HepG2 (cell line): ENCODE data around the gene IL17RA. TPM values are rescaled to one million over a fixed set of nuclear protein-coding genes. Genes with fewer than 3 reads are reported as not detected.

Experiments
- ATAC-seq: fragments of 200-7000 bp; cut with Tn5 transposase; 3 replicates; pipeline ENCODE4 v1.9.1; 2020; ENCODE audit warnings: mild to moderate bottlenecking, moderate library complexity
- BruUV-seq: library from RNA; stranded (reverse); fragments of 400-500 nt; replicated peaks from 2 replicates; lab custom pipeline; 2021; lab: Mats Ljungman, UMichigan
- CTCF ChIA-PET: fragments of 300-600 bp; formaldehyde crosslinking; extraction: SDS; loops from one replicate; lab custom pipeline; 2021; ENCODE audit warnings: low total read pairs, inconsistent platforms, low intra/inter-chr PET ratio; lab: Yijun Ruan, JAX
- POLR2A ChIA-PET: fragments of 350-600 bp; sonication (Branson Sonifier 250); formaldehyde crosslinking; loops from one replicate; lab custom pipeline; 2020; ENCODE audit warnings: antibody characterized with exemption, inconsistent platforms; lab: Yijun Ruan, JAX
- DNase-seq: peaks from one replicate; pipeline ENCODE4 v3.0.0-alpha.2; 2015; ENCODE audit warnings: low spot score
- FAIRE-seq: peaks from 3 replicates; lab custom pipeline; 2011; peaks lifted over from hg19 to GRCh38; lab: Jason Lieb, UNC
- H2AFZ ChIP-seq: one replicate; pipeline ENCODE4 v1.6.1; 2011; ENCODE audit warnings: low read length, inconsistent platforms
- H3K27ac ChIP-seq: fragments of 300-600 bp; 3 replicates; pipeline ENCODE4 v1.8.0; 2011; ENCODE audit warnings: mixed run types, mild to moderate bottlenecking, mixed read lengths, low read length, inconsistent platforms; ENCODE audit not compliant: insufficient read depth; ENCODE audit errors: extremely low read length
- H3K27me3 ChIP-seq, 2 experiments: fragments of 200-600 bp in 1 of 2; 2 replicates in 1 of 2; 3 replicates in 1 of 2; pipeline versions ENCODE4 v1.6.0 to v1.8.0; 2011; ENCODE audit warnings: low read length in 2 of 2, mild to moderate bottlenecking in 2 of 2, moderate library complexity in 2 of 2, inconsistent platforms in 1 of 2; ENCODE audit not compliant: insufficient read depth in 2 of 2, control insufficient read depth in 1 of 2
- H3K36me3 ChIP-seq, 2 experiments: fragments of 200-600 bp in 1 of 2; replicated peaks in 1 of 2; 2 replicates in 1 of 2; 3 replicates in 1 of 2; pipeline versions ENCODE4 v1.5.1 to v1.8.0; 2011; ENCODE audit warnings: low read length in 2 of 2, inconsistent platforms in 1 of 2; ENCODE audit not compliant: insufficient read depth in 2 of 2, control insufficient read depth in 1 of 2
- H3K4me1 ChIP-seq: 2 replicates; pipeline ENCODE4 v1.5.1; 2012; ENCODE audit warnings: low read length, inconsistent platforms; ENCODE audit not compliant: insufficient read depth
- H3K4me2 ChIP-seq: 2 replicates; pipeline ENCODE4 v1.6.0; 2011; ENCODE audit warnings: low read depth, low read length, inconsistent platforms
- H3K4me3 ChIP-seq, 3 experiments: fragments of 200-600 bp in 1 of 3; sonication (generic), shearing (Covaris generic) in 1 of 3; replicated peaks in 1 of 3; 2 replicates each; pipeline ENCODE4 v1.5.1; 2011 to 2016; ENCODE audit warnings: low read length in 3 of 3, inconsistent platforms in 2 of 3, low read depth in 2 of 3, mild to moderate bottlenecking in 2 of 3, control low read depth in 1 of 3, mixed read lengths in 1 of 3; ENCODE audit not compliant: insufficient read depth in 1 of 3
- H3K79me2 ChIP-seq: one replicate; pipeline ENCODE4 v1.6.1; 2011; ENCODE audit warnings: low read length, inconsistent platforms; ENCODE audit not compliant: insufficient read depth
- H3K9ac ChIP-seq: 2 replicates; pipeline ENCODE4 v1.6.0; 2011; ENCODE audit warnings: mild to moderate bottlenecking, low read depth, low read length, inconsistent platforms; ENCODE audit not compliant: insufficient read depth
- H3K9me3 ChIP-seq: 2 replicates; pipeline ENCODE4 v1.5.1; 2012; ENCODE audit warnings: mild to moderate bottlenecking, low read length
- H4K20me1 ChIP-seq: 2 replicates; pipeline ENCODE4 v1.6.0; 2011; ENCODE audit warnings: inconsistent platforms, mild to moderate bottlenecking, low read length, moderate library complexity; ENCODE audit not compliant: insufficient read depth
- GABPB1 ChIP-seq: IDR thresholded peaks from 2 replicates; pipeline ENCODE4 v1.6.1; 2016; ENCODE audit warnings: mild to moderate bottlenecking, missing genetic modification reagents, moderate library complexity, missing compliant biosample characterization
- HNF4A ChIP-seq: sonication (generic); formaldehyde crosslinking; IDR thresholded peaks from 2 replicates; pipeline ENCODE4 v1.4.0; 2020; ENCODE audit warnings: missing genetic modification reagents
- ZFP41 ChIP-seq: sonication (generic); formaldehyde crosslinking; IDR thresholded peaks from 2 replicates; pipeline ENCODE4 v1.4.0; 2020; ENCODE audit warnings: mild to moderate bottlenecking, missing genetic modification reagents, borderline replicate concordance
- ZHX1 ChIP-seq: sonication (generic); formaldehyde crosslinking; IDR thresholded peaks from 2 replicates; pipeline ENCODE4 v1.8.1; 2022; ENCODE audit warnings: low read depth, mild to moderate bottlenecking, missing genetic modification reagents
- ZUFSP ChIP-seq: sonication (generic); formaldehyde crosslinking; IDR thresholded peaks from 2 replicates; pipeline ENCODE4 v1.9.0; 2021; ENCODE audit warnings: missing genetic modification reagents, mild to moderate bottlenecking, borderline replicate concordance
- whole genome bisulfite sequencing: methylation state at CpG from one replicate; pipeline ENCODE4 v1.1.6; 2017; ENCODE audit warnings: low lambda C conversion rate; 5-methylcytosine and 5-hydroxymethylcytosine counted together
- in situ Hi-C: cut with HindIII; loops from 2 replicates; pipeline ENCODE4 v1.10.0; 2017; ENCODE audit warnings: low pct_unique_long_range_greater_than_20kb; ENCODE audit not compliant: extremely low pct_ligation_motif_present
- intact Hi-C: fragments of 100-400 bp; cut with micrococcal nuclease; formaldehyde crosslinking; loops from one replicate; pipeline ENCODE4 v1.10.0; 2022; ENCODE audit not compliant: unreplicated experiment
- polyA plus RNA-seq, 8 experiments: library from polyadenylated mRNA; depleted of rRNA in 3 of 8; stranded (reverse) in 7 of 8; unstranded in 1 of 8; fragments of >200 nt; fragmentation: Illumina TruSeq in 4 of 8; extraction: Trizol in 4 of 8; gene quantifications; 2 replicates each; pipeline versions ENCODE4 v1.2.1 to v1.2.3, GENCODE V29; 2011 to 2016; ENCODE audit warnings: low read depth in 4 of 8, missing spikeins in 1 of 8, mixed read lengths in 1 of 8; ENCODE audit not compliant: insufficient read depth in 1 of 8
- total RNA-seq, 5 experiments: library from RNA; depleted of rRNA; stranded (reverse); fragments of >200 nt; fragmentation: Illumina TruSeq; extraction: Trizol; gene quantifications; 2 replicates each; pipeline ENCODE4 v1.2.3, GENCODE V29; 2016; ENCODE audit warnings: low read depth in 1 of 5

The IL17RA gene
- total and polyA plus RNA-seq, 2 of the 13 experiments (the other 11 are each of a cell fraction or from before 2014, with no cell fraction given): 2.5 to 8.2 TPM

GRCh38 chr22:17149076-17149815 lies 64.4 kb downstream of the IL17RA start:
- BruUV-seq: no TSS peak
- POLR2A ChIA-PET: no interaction called here
- no peaks in the 10 kb centered on the region for H3K4me1 ChIP-seq
- DNase-seq (no peak), FAIRE-seq (no peak), ATAC-seq (no peak)
- in situ Hi-C loops: no loop called here
- H3K27me3 ChIP-seq: no peaks in the 10 kb centered on the region
- H3K79me2 ChIP-seq: no peaks in the 10 kb centered on the region
- H3K36me3 ChIP-seq: no peaks in the 10 kb centered on the region
- H3K4me3 ChIP-seq: no peak overlapping the region
- TF ChIP-seq ZFP41 (CRISPR knock-in tag) (no peak), ZHX1 (CRISPR knock-in tag) (no peak), HNF4A (CRISPR knock-in tag) (no peak), GABPB1 (CRISPR knock-in tag) (no peak), ZUFSP (CRISPR knock-in tag) (no peak)
- H3K9ac ChIP-seq: no peak overlapping the region
- 35% methylated on average over 7 of the region's 9 CpGs for WGBS
- H2AFZ ChIP-seq: no peak overlapping the region
- no peaks in the 10 kb centered on the region for H4K20me1 ChIP-seq
- H3K9me3 ChIP-seq: no peaks in the 10 kb centered on the region
- CTCF ChIA-PET: no interaction called here
- intact Hi-C loops: no loop called here
- no peak overlapping the region for H3K27ac ChIP-seq
- H3K4me2 ChIP-seq: no peak overlapping the region
